ENCODE results near the gene ZNHIT2. TPM values are rescaled to one million over a fixed set of nuclear protein-coding genes. Genes with fewer than 3 reads are reported as not detected.
"Not testable (repeated sequence)": the region's sequence is repeated elsewhere in the genome, so short reads cannot be mapped to it uniquely, and the experiment has no call there.

The ZNHIT2 gene
- total and polyA plus RNA-seq, 5 experiments from 2014 or later: 16.6 to 33.1 (median 24.3) TPM

DNA sequence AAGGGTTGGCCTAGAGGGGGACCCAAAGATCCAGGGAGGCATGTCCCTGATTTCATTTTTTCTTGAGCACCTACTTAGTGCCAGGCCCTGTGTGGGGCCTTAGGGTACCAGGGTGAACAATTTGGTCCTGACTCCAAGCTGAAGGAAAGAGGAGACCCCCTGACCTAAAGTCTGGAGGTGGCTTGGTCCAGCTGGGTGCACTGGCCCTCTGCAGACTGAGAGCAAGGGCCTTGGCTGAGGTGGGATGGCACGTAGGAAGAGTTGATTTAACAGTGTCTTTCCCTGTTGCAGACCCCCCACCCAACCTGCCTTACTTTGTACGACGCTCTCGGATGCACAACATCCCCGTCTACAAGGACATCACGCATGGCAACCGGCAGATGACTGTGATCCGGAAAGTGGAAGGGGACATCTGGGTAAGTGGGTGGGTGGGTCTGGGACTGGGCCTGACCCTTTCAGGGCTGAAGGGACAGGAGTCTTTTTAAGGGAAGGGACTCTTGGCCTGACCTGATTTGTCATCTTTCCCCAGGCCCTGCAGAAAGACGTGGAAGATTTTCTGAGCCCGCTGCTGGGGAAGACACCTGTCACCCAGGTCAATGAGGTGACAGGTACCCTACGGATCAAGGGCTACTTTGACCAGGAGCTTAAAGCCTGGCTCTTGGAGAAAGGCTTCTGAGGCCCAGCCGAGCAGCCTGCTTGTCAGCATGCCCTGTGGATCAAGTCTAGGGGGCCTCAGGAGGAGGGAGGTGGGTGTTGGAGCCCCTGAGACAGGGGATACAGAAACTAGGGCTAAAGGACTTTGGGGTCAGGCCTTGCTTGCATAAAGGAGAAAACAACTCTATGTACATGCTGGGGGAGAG, 7.9 kb upstream of the ZNHIT2 start:
- POLR2A ChIA-PET: interaction anchor here (0.5 to 7.5 kb wide), 5 partner anchors 10 to 111 kb away, joined by 3 to 135 read pairs (median 6); partner anchors contain the start of genes ARL2, SYVN1, TM7SF2 and VPS51
- Mint-ChIP-seq H3K27me3 (no peaks in the 10 kb centered on the region), H3K4me3 (peak overlapping the region in 2 of 10 donors; percentile 2 to 20), H3K4me1 (peaks cover 11 to 34% (median 30%) of the 10 kb centered on the region in 4 donors), H3K27ac (peak overlapping the region in 2 of 10 donors; percentile 68 to 70), H3K36me3 (peaks cover 0 to 68% (median under 1%) of the 10 kb centered on the region in 3 donors), H3K9me3 (no peaks in the 10 kb centered on the region)
- no peak for DNase-seq
- ATAC-seq: no peak

DNA sequence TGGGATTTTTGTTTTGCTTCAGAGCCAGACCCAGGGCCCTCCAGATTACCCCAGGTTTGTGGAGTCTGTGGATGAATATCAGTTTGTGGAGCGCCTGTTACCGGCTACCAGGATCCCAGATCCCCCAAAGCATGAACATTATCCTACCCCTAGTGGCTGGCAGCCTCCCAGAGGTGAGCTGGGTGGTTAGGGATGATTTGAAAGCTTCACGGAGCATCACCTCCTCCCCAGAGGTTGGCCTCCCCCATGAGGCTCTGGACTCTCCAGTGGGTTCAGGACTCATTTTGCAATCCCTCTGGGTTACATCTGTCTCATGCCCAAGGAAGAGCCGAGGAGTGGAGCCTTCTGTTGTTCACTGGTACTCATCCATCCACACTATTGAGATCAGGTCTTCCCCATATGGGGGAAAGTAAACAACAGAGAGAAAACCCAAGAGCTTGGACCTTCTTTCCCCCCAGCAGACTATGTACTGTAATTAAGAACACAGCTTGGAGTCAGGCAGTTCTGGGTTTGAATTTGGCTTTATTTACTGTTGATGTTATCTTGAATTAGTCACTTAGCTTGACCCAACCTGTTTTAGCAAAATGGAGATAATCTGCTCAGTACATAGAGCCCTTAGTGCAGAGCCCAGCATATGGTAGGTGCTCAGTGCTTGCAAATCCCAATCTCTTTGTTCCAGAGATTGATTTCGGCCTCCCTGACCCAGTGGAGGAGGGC, 7.1 kb upstream of the ZNHIT2 start:
- DNase-seq (no peak), ATAC-seq (no peak)
- POLR2A ChIA-PET: interaction anchor here (1.5 to 7.5 kb wide), 3 partner anchors 11 to 28 kb away, joined by 5 to 135 read pairs (median 101); partner anchors contain the start of genes SYVN1, TM7SF2 and VPS51
- Mint-ChIP-seq H3K9me3 (no peaks in the 10 kb centered on the region), H3K27ac (peak overlapping the region in 7 of 10 donors; percentile 20 to 90 (median 68)), H3K4me3 (peak overlapping the region in 8 of 10 donors; percentile 16 to 64 (median 35)), H3K36me3 (peaks cover 0 to 68% (median 5%) of the 10 kb centered on the region in 3 donors), H3K27me3 (no peaks in the 10 kb centered on the region), H3K4me1 (peaks cover 11 to 38% (median 32%) of the 10 kb centered on the region in 4 donors)

GRCh38 chr11:65121865-65122696, 4.6 kb upstream of the ZNHIT2 start, which contains the start of the genes FAU and MRPL49:
TSS of gene FAU (minus strand) at chr11:65122134. CDS start at chr11:65121813, 321 bp downstream.
TSS of gene MRPL49 (plus strand) at chr11:65122321. CDS start at chr11:65122347, 26 bp downstream.
- H3K4me3 Mint-ChIP-seq: peak within 1 kb of the TSS; percentile 96 to 100 (median 98)
- ATAC-seq: peak; percentile 80 to 83
- peaks cover 3 to 66% (median 6%) of the 10 kb centered on the region in 3 donors for H3K36me3 Mint-ChIP-seq
- H3K4me1 Mint-ChIP-seq: peaks cover 16 to 54% (median 41%) of the 10 kb centered on the region in 4 donors
- H3K9me3 Mint-ChIP-seq: no peaks in the 10 kb centered on the region
- POLR2A ChIA-PET: interaction anchor here (0.5 to 7.5 kb wide), 34 partner anchors 9 to 776 kb away, joined by 3 to 135 read pairs (median 5); partner anchors contain the start of genes ARL2, CAPN1, CDCA5 and DPF2
- H3K27me3 Mint-ChIP-seq: no peaks in the 10 kb centered on the region
- peak within 1 kb of the TSS; percentile 98 to 100 (median 100) for H3K27ac Mint-ChIP-seq
- DNase-seq: peak; percentile 89 to 99 (median 98)

- H3K9me3 Mint-ChIP-seq: no peaks in the 10 kb centered on the region
- DNase-seq (peak in 3 of 10 donors; percentile 9 to 36 (median 26)), ATAC-seq (no peak)
- H3K27ac Mint-ChIP-seq: peak overlapping the region; percentile 98 to 100 (median 100)
- peaks cover 19 to 59% (median 45%) of the 10 kb centered on the region in 4 donors for H3K4me1 Mint-ChIP-seq
- no peaks in the 10 kb centered on the region for H3K27me3 Mint-ChIP-seq
- H3K36me3 Mint-ChIP-seq: peaks cover 3 to 63% (median 6%) of the 10 kb centered on the region in 3 donors
- peak overlapping the region; percentile 96 to 100 (median 98) for H3K4me3 Mint-ChIP-seq
- POLR2A ChIA-PET: interaction anchor here (0.6 to 7.5 kb wide), 27 partner anchors 10 to 454 kb away, joined by 3 to 135 read pairs (median 6); partner anchors contain the start of genes ARL2, CAPN1, CDCA5 and DPF2
Measured at GRCh38 chr11:65121447-65121864, 4.0 kb upstream of the ZNHIT2 start.

DNA sequence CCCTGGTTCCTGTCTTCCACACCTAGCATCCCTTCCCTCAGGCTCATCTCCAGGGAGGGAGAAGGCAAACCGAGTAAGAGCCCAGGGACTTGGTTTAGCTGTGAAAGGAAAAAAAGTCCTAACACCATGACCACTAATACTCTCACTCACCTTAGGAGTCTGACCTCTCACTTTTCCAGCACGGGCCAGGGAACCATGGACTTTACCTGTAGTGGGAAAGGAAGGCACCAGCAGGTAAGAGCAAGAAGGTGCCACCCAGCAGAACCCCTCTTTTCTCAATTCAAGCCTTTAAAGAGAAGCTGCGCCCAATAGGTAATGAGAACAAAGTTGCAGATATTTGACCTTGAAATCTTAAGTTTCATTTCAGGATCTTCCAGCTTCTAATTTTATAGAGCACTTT, 3.3 kb upstream of the ZNHIT2 start:
- peak in 1 of 10 donors; percentile 0 for DNase-seq
- Mint-ChIP-seq H3K4me1 (peaks cover 19 to 60% (median 48%) of the 10 kb centered on the region in 4 donors), H3K27me3 (no peaks in the 10 kb centered on the region), H3K36me3 (peaks cover 3 to 58% (median 6%) of the 10 kb centered on the region in 3 donors), H3K9me3 (no peaks in the 10 kb centered on the region), H3K27ac (peak overlapping the region; percentile 98 to 100 (median 100)), H3K4me3 (peak overlapping the region; percentile 96 to 100 (median 98))
- POLR2A ChIA-PET: interaction anchor here (0.5 to 7.5 kb wide), 17 partner anchors 10 to 1135 kb away, joined by 3 to 135 read pairs (median 12); partner anchors contain the start of genes ARL2, CAPN1, CDCA5 and POLA2
- ATAC-seq: no peak

- Mint-ChIP-seq H3K4me1 (peaks cover 19 to 67% (median 51%) of the 10 kb centered on the region in 4 donors), H3K4me3 (peak overlapping the region in 4 of 10 donors; percentile 42 to 98 (median 53)), H3K36me3 (peaks cover 3 to 46% (median 6%) of the 10 kb centered on the region in 3 donors), H3K27ac (peak overlapping the region; percentile 48 to 100 (median 100)), H3K27me3 (no peaks in the 10 kb centered on the region), H3K9me3 (no peaks in the 10 kb centered on the region)
- POLR2A ChIA-PET: interaction anchor here (0.6 to 7.5 kb wide), 7 partner anchors 9 to 1205 kb away, joined by 3 to 135 read pairs (median 23); partner anchors contain the start of genes ARL2, SYVN1, TM7SF2 and VPS51
- ATAC-seq (no peak), DNase-seq (no peak)
Measured at GRCh38 chr11:65119670-65119995, 2.1 kb upstream of the ZNHIT2 start.

- DNase-seq, H3K27me3 Mint-ChIP-seq, ATAC-seq, H3K9me3 Mint-ChIP-seq: not testable (repeated sequence)
- POLR2A ChIA-PET: interaction anchor here (0.6 to 3.3 kb wide), 8 partner anchors 10 to 340 kb away, joined by 3 to 38 read pairs (median 14); partner anchors contain the start of genes ARL2, SF1 and VPS51
- peaks cover 3 to 41% (median 6%) of the 10 kb centered on the region in 3 donors for H3K36me3 Mint-ChIP-seq
- peak overlapping the region in 3 of 10 donors; percentile 42 to 56 (median 50) for H3K4me3 Mint-ChIP-seq
- H3K4me1 Mint-ChIP-seq: peaks cover 16 to 67% (median 52%) of the 10 kb centered on the region in 4 donors
- peak overlapping the region in 9 of 10 donors; percentile 70 to 100 (median 97) for H3K27ac Mint-ChIP-seq
Measured at GRCh38 chr11:65118891-65119669, 1.6 kb upstream of the ZNHIT2 start.

DNA sequence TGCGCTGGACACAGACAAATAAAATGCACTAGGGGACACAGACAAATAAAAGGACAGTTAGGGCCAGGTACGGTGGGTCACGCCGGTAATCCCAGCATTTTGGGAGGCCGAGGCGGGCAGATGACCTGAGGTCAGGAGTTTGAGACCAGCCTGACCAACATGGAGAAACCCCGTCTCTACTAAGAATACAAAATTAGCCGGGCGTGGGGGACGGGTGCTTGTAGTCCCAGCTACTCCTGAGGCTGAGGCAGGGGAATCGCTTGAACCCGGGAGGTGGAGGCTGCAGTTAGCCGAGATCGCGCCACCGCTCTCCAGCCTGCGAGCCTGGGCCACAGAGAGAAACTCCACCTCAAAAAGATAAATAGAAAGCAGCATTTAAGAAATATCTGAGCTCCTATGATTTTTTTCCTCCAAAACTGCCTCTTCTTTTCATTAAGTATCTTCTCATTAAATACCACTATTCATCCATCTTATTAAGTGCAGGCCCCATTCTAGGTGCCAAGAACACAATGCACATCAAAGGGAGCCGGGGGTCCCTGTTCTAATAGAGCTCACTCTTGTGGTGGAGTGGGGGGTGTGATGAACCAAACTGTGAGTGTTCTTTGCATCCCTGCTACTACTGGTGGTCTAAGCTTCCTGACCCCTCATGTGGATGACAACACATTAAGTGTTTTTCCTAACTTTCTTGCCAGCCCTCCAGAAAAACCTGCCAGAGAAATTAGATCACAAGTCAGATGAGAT, 766 bp upstream of the ZNHIT2 start:
- Mint-ChIP-seq H3K4me3 (peak overlapping the region in 9 of 10 donors; percentile 87 to 94 (median 90)), H3K36me3 (peaks cover 3 to 40% (median 6%) of the 10 kb centered on the region in 3 donors)

DNA sequence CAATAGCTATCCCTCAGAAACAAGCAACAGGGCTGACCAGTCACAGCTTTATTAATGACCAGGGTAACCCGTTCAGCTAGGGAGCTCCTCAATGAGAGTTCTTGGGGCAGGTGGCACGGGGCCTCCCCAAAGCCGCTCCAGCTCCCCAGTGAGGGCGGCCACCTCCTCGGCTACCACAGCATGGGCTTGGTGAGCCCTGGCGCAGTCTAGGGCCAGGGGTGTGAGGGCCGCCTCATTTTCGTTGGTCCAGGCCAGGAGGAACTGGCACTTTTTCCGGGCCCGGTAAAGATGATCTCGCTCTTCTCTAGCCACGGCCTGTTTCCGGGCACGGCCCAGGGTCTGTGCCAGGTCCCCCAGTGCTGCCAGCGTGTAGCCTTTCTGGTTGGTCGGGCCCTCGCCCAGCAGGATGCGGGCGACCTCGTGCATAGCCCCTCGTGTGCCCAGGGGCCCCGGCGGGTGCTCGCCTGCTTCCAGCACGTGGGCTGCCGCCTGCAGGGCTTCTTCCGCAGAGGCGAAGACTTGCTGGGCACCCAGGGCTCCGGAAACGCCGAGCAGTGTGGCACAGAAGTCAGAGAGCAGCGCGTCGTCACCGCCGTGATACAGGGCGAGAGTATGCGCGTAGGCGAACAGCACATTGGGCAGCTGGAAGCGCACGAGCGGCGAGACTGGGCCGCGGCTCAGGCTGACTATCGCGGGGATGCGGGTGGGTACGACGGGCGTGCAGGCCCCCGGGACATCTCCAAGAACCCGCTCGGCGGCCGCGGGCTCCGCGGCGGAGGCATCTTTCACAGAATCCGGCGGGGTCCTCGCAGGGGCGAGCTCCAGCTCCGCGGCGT, 913 bp downstream of the ZNHIT2 start:
- H3K27me3 Mint-ChIP-seq: no peaks in the 10 kb centered on the region
- H3K4me3 Mint-ChIP-seq: peak overlapping the region; percentile 87 to 94 (median 90)
- POLR2A ChIA-PET: interaction anchor here (0.6 to 3.8 kb wide), 34 partner anchors 8 to 1151 kb away, joined by 3 to 42 read pairs (median 6); partner anchors contain the start of genes ARL2, CAPN1, CDCA5 and EHD1
- H3K27ac Mint-ChIP-seq: peak overlapping the region; percentile 81 to 99 (median 96)
- peak; percentile 47 to 83 (median 65) for DNase-seq
- H3K36me3 Mint-ChIP-seq: peaks cover 3 to 34% (median 6%) of the 10 kb centered on the region in 3 donors
- no peaks in the 10 kb centered on the region for H3K9me3 Mint-ChIP-seq
- H3K4me1 Mint-ChIP-seq: peaks cover 27 to 64% (median 47%) of the 10 kb centered on the region in 4 donors
- peak; percentile 9 to 20 for ATAC-seq

More for the DNA sequence above, 766 bp upstream of the ZNHIT2 start:
- Mint-ChIP-seq H3K4me1 (peaks cover 20 to 72% (median 54%) of the 10 kb centered on the region in 4 donors), H3K9me3 (no peaks in the 10 kb centered on the region), H3K27ac (peak overlapping the region; percentile 82 to 99 (median 97)), H3K27me3 (no peaks in the 10 kb centered on the region)
- POLR2A ChIA-PET: interaction anchor here (0.7 to 3.8 kb wide), 30 partner anchors 9 to 1229 kb away, joined by 3 to 42 read pairs (median 6); partner anchors contain the start of genes ARL2, B4GAT1, CAPN1 and CDCA5
- ATAC-seq: no peak
- no peak for DNase-seq
